MV-4-11 (cell line): ENCODE measurements around the gene CACNA1G.

Experiments
- DNase-seq: peaks from one replicate; lab custom pipeline; 2025; lab: John Stamatoyannopoulos, UW

Gene CACNA1G

GRCh38 chr17:50672831-50673551, 112.5 kb downstream of the CACNA1G start:
- no peak for DNase-seq

- no peak for DNase-seq
These were observed 114.7 kb downstream of the CACNA1G start for GRCh38 chr17:50675190-50675589.

DNA sequence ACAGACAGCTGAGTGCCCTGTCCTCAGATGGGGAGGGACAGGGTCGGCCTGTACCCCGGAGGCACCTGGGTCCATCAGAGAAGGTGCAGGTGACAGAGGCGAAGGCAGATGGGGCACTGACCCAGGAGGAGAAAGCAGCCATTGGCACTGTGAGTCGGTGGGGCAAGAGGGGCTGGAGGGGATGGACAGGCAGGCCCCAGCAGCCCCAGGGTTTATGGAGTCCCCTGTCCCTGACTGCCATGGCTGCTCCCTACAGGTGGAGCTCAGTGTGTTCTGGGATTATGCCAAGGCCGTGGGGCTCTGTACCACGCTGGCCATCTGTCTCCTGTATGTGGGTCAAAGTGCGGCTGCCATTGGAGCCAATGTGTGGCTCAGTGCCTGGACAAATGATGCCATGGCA, 115.1 kb downstream of the CACNA1G start:
- DNase-seq: no peak

DNA sequence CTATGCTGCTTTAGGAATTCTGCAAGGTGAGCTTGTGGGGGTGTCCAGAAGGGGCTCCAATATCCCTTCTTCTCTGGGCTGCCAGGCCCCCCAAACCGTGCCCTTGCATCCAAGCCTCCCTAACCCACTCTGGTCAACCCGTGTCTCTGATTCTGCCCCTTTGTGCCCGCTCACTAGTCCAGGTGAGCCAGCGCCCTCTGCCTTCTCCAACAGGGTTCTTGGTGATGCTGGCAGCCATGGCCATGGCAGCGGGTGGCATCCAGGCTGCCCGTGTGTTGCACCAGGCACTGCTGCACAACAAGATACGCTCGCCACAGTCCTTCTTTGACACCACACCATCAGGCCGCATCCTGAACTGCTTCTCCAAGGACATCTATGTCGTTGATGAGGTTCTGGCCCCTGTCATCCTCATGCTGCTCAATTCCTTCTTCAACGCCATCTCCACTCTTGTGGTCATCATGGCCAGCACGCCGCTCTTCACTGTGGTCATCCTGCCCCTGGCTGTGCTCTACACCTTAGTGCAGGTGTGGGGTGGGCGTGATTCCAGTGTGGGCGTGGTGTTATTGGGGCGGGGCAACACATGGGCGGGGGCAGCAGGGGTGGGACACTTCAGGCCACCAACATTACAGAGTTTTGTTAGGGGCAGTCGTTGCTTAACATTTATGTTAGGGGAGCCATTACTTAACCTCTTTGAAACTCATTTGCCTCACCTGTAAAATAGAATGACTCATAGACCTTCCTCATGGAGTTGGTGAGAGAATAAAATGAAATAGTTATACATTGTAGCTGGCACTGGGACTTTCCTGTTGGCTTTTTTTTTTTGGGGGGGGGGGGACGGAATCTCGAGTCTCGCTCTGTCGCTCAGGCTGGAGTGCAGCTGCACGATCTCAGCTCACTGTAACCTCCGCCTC, 115.8 kb downstream of the CACNA1G start:
- no peak for DNase-seq
